Stimulated activated CD4-positive, alpha-beta T cell treated with anti-CD3 and anti-CD28 coated beads, Interleukin-12 subunit alpha, Interleukin-12 subunit beta, amount 100 ng/mL, for 48 hours (primary cell): Measurements from ENCODE around the gene OPA3.

Source experiments
- DNase-seq, 3 donors: peaks; one replicate each; pipeline ENCODE4 v3.0.0-alpha.2; 2020; ENCODE audit warnings: low read depth in 2 of 3, low spot score in 1 of 3

The OPA3 gene

GRCh38 chr19:45568732-45569131 is 15.9 kb downstream of the OPA3 start:
- DNase-seq, result no peak

- DNase-seq, result no peak
Observed at GRCh38 chr19:45567609-45568008, 17.0 kb downstream of the OPA3 start.

GRCh38 chr19:45564131-45564780 is 20.3 kb downstream of the OPA3 start:
- DNase-seq, result no peak

- no peak for DNase-seq
Observed at GRCh38 chr19:45560686-45561085, 23.9 kb downstream of the OPA3 start.

- DNase-seq, result no peak
Observed at GRCh38 chr19:45560038-45560437, 24.6 kb downstream of the OPA3 start.

GRCh38 chr19:45558399-45558878 is 26.2 kb downstream of the OPA3 start:
- peak; percentile 39 to 57 (median 47) for DNase-seq

GRCh38 chr19:45556835-45557234 is 27.8 kb downstream of the OPA3 start:
- DNase-seq, result no peak

- no peak for DNase-seq
Observed at GRCh38 chr19:45554481-45554880, 30.1 kb downstream of the OPA3 start.

GRCh38 chr19:45553464-45553863 is 31.1 kb downstream of the OPA3 start:
- no peak for DNase-seq

- no peak for DNase-seq
Observed at GRCh38 chr19:45547965-45548609, 36.5 kb downstream of the OPA3 start.

- DNase-seq, result no peak
Observed at GRCh38 chr19:45547211-45547770, 37.3 kb downstream of the OPA3 start.

GRCh38 chr19:45542234-45542668 is 42.4 kb downstream of the OPA3 start:
- DNase-seq, result no peak

- no peak for DNase-seq
Observed at GRCh38 chr19:45539459-45539858, 45.1 kb downstream of the OPA3 start.

GRCh38 chr19:45531349-45531748 is 53.3 kb downstream of the OPA3 start:
- no peak for DNase-seq

- no peak for DNase-seq
Observed at GRCh38 chr19:45529420-45529785, 55.2 kb downstream of the OPA3 start.

GRCh38 chr19:45528744-45529419 is 55.7 kb downstream of the OPA3 start:
- no peak for DNase-seq

- no peak for DNase-seq
Observed at GRCh38 chr19:45528149-45528743, 56.4 kb downstream of the OPA3 start.

- no peak for DNase-seq
Observed at GRCh38 chr19:45527731-45528130, 56.9 kb downstream of the OPA3 start.

- no peak for DNase-seq
Observed at GRCh38 chr19:45526971-45527370, 57.6 kb downstream of the OPA3 start.

- DNase-seq, result no peak
Observed at GRCh38 chr19:45526143-45526542, 58.5 kb downstream of the OPA3 start.

GRCh38 chr19:45524575-45525129 is 60.0 kb downstream of the OPA3 start:
- no peak for DNase-seq
